ENCODE results near the gene RBM12. TPM values are rescaled to one million over a fixed set of nuclear protein-coding genes. Genes with fewer than 3 reads are reported as not detected.
"Not testable (repeated sequence)": the region's sequence is repeated elsewhere in the genome, so short reads cannot be mapped to it uniquely, and the experiment has no call there.

RBM12 gene
- total RNA-seq, 1 experiment from 2014 or later = 142 TPM

DNA sequence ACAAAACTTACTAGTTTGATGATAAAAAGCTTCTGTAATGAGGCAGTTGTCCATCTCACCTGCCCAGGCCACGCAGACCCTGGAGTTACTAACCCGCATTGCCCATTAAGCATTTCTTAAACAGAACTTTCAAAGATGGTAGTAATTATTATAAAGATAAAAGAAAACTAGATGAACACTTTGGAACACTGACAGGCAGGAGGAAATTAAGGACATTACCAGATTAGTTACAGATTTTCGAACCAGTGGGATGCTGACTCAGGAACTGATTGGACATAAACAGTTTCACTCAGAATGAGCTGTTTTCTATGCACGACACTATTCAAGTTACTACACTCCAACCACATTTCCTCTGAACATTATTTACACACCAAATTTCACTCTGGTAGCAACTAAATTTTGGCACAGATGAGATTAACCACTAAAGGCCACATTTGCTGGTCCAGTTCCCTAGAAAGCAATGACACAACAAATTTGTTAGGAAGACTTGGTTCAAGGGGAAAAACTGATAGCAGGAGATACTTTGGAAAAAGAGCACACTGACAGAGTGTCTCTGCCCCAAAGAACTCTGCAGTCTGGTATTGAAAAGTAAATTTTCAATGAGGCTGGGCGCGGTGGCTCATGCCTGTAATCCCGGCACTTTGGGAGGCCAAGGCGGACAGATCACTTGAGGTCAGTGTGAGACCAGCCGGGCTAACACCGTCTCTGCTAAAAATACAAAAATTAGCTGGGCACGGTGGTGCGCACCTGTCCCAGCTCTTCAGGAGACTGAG lies 37.5 kb upstream of the RBM12 start:
- no peak overlapping the region for H3K4me3 ChIP-seq
- DNase-seq = peak; percentile 31 to 35
- peaks cover 17% of the 10 kb centered on the region for H3K4me1 ChIP-seq
- no peaks in the 10 kb centered on the region for H3K9me3 ChIP-seq (replicated peaks)
- peaks cover 66% of the 10 kb centered on the region for H3K36me3 ChIP-seq
- no peak overlapping the region; the same call in 1 of the 2 replicates for H3K27ac ChIP-seq
- H3K27me3 ChIP-seq = no peaks in the 10 kb centered on the region

- H3K4me3 ChIP-seq = peak overlapping the region; percentile 88
Measured at GRCh38 chr20:35700625-35701148, 36.0 kb upstream of the RBM12 start.

DNA sequence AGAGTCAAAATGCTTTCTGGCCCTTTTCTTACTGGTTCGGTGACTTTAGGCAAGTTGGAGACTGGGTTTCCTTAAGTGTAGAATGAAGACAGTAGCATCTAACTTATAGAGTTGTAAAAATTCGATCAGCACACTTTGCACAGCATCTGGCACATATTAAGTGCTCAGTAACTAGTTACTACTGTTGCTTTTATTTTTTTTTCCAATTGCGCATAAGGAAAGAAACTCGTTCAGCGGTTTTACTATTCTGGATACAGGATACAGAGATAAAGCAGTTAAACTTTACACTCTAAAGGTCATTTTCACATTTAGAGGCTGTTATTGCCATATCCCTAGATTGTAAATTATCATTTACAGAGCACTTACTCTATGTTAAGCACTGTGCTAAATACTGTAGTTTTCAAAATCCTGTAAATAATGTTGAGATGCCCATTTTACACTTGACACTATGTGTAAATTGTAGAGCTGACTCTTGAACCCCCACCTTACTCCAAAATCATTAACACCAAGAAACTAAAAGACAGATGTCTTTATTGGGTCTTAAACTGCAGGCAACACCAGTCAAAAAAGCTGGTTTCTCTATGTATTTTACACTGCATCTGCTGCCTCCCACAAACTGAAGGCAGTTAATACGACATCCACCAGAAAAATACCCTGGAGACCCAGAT lies 35.4 kb upstream of the RBM12 start:
- peak overlapping the region; percentile 66 for H3K27ac ChIP-seq
- H3K4me1 ChIP-seq = peaks cover 17% of the 10 kb centered on the region
- no peak for DNase-seq

More at GRCh38 chr20:35700625-35701148, 36.0 kb upstream of the RBM12 start:
- DNase-seq = peak in 1 of 2 experiments; percentile 44
- Histone ChIP-seq H3K9me3 (replicated peaks) (no peaks in the 10 kb centered on the region), H3K27ac (no peak overlapping the region), H3K27me3 (no peaks in the 10 kb centered on the region), H3K4me1 (peaks cover 17% of the 10 kb centered on the region), H3K36me3 (peaks cover 52% of the 10 kb centered on the region)

GRCh38 chr20:35699127-35699956 lies 34.6 kb upstream of the RBM12 start, which contains the start of the genes NFS1 and ROMO1:
Gene NFS1 (minus strand): TSS chr20:35699352. CDS start chr20:35699288, 64 bp downstream.
Gene ROMO1 (plus strand): TSS chr20:35699405. CDS start chr20:35699633, 228 bp downstream.
- DNase-seq = peak; percentile 95 to 96
- no peaks in the 10 kb centered on the region for H3K27me3 ChIP-seq
- peak within 1 kb of the TSS; percentile 66 for H3K27ac ChIP-seq
- H3K9me3 ChIP-seq (replicated peaks) = no peaks in the 10 kb centered on the region
- H3K4me1 ChIP-seq = peaks cover 17% of the 10 kb centered on the region
- H3K36me3 ChIP-seq = peaks cover 39% of the 10 kb centered on the region
- peak within 1 kb of the TSS; percentile 88 for H3K4me3 ChIP-seq

More for the DNA sequence above, 35.4 kb upstream of the RBM12 start:
- Histone ChIP-seq H3K9me3 (replicated peaks) (no peaks in the 10 kb centered on the region), H3K4me3 (peak overlapping the region; percentile 88), H3K27me3 (no peaks in the 10 kb centered on the region), H3K36me3 (peaks cover 46% of the 10 kb centered on the region)

- H3K27ac ChIP-seq = peak overlapping the region; percentile 66; the same call in 1 of the 2 replicates
- peak overlapping the region; percentile 88 for H3K4me3 ChIP-seq
- peak; percentile 52 to 62 for DNase-seq
- no peaks in the 10 kb centered on the region for H3K27me3 ChIP-seq
- peaks cover 17% of the 10 kb centered on the region for H3K4me1 ChIP-seq
- no peaks in the 10 kb centered on the region for H3K9me3 ChIP-seq (replicated peaks)
- peaks cover 32% of the 10 kb centered on the region for H3K36me3 ChIP-seq
Measured at GRCh38 chr20:35698298-35699126, 33.8 kb upstream of the RBM12 start.

GRCh38 chr20:35697696-35698297 lies 33.1 kb upstream of the RBM12 start:
- Histone ChIP-seq H3K9me3 (replicated peaks) (no peaks in the 10 kb centered on the region), H3K27me3 (no peaks in the 10 kb centered on the region), H3K4me1 (peaks cover 17% of the 10 kb centered on the region), H3K4me3 (peak overlapping the region; percentile 88), H3K36me3 (peaks cover 25% of the 10 kb centered on the region), H3K27ac (no peak overlapping the region)
- DNase-seq = no peak

DNA sequence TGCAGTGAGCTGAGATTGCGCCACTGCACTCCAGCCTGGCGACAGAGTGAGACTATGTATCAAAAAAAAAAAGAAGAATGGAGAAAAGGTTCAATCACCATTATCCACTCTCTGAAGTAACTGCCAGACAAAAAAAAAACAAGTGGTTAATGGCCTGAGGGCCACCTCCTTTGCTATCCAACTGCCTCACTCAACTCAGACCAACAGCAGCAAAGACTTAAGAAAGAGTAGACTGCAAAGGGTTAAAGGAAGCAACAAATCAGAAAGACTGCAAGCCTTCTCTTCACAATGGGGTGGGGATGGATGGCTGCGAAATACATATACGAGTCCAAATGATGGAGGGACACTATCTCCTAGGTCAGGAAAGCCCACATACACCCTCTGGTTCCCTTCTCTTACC lies 31.3 kb upstream of the RBM12 start:
- no peak for DNase-seq
- H3K4me1 ChIP-seq = peaks cover 17% of the 10 kb centered on the region
- peaks cover 7% of the 10 kb centered on the region for H3K36me3 ChIP-seq
- no peak overlapping the region for H3K4me3 ChIP-seq
- H3K9me3 ChIP-seq (replicated peaks) = no peaks in the 10 kb centered on the region
- no peaks in the 10 kb centered on the region for H3K27me3 ChIP-seq
- H3K27ac ChIP-seq = no peak overlapping the region

GRCh38 chr20:35695245-35695749 lies 30.6 kb upstream of the RBM12 start:
- H3K4me1 ChIP-seq = peaks cover 10% of the 10 kb centered on the region
- H3K27me3 ChIP-seq = no peaks in the 10 kb centered on the region
- no peak overlapping the region for H3K4me3 ChIP-seq
- H3K36me3 ChIP-seq = peaks cover 2% of the 10 kb centered on the region; the same call in 1 of the 2 replicates
- H3K27ac ChIP-seq = no peak overlapping the region
- no peaks in the 10 kb centered on the region for H3K9me3 ChIP-seq (replicated peaks)
- no peak for DNase-seq

GRCh38 chr20:35690265-35690664 lies 25.6 kb upstream of the RBM12 start:
- DNase-seq = no peak
- no peaks in the 10 kb centered on the region for H3K27me3 ChIP-seq

DNA sequence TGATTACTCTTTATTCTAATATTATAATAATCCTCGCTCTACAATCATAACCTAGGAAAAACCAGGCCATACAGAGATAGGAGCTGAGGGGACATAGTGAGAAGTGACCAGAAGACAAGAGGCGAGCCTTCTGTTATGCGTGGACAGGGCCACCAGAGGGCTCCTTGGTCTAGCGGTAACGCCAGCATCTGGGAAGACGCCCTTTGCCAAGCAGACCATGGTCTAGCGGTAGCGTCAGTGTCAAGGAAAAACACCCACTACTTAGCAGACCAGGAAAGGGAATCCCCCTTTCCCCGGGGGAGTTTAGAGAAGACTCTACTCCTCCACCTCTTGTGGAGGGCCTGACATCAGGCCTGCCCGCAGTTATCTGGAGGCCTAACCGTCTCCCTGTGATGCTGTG lies 22.2 kb upstream of the RBM12 start:
- H3K4me1 ChIP-seq; H3K9me3 ChIP-seq (replicated peaks); H3K4me3 ChIP-seq; H3K36me3 ChIP-seq; H3K27me3 ChIP-seq; H3K27ac ChIP-seq: not testable (repeated sequence)
- DNase-seq = peak; percentile 35 to 39

More at GRCh38 chr20:35690265-35690664, 25.6 kb upstream of the RBM12 start:
- Histone ChIP-seq H3K9me3 (replicated peaks) (no peaks in the 10 kb centered on the region), H3K36me3 (peaks cover 10% of the 10 kb centered on the region; the same call in 1 of the 2 replicates), H3K27ac (no peak overlapping the region), H3K4me1 (no peaks in the 10 kb centered on the region), H3K4me3 (no peak overlapping the region)

GRCh38 chr20:35685368-35685767 lies 20.7 kb upstream of the RBM12 start:
- not testable (repeated sequence) for H3K27me3 ChIP-seq; H3K4me3 ChIP-seq; DNase-seq; H3K36me3 ChIP-seq; H3K4me1 ChIP-seq; H3K9me3 ChIP-seq (replicated peaks); H3K27ac ChIP-seq

- DNase-seq = no peak
- Histone ChIP-seq H3K4me3 (no peak overlapping the region), H3K27me3 (no peaks in the 10 kb centered on the region), H3K4me1 (no peaks in the 10 kb centered on the region), H3K9me3 (replicated peaks) (no peaks in the 10 kb centered on the region), H3K27ac (no peak overlapping the region), H3K36me3 (no peaks in the 10 kb centered on the region; the same call in 1 of the 2 replicates)
Measured at GRCh38 chr20:35681960-35682359, 17.3 kb upstream of the RBM12 start.

Measured in SJCRH30 (cell line).